Activated B cell treated with CpG ODN at 0.5 μM for 24 hours (primary cell): ENCODE measurements around the gene ZNF738. TPM values are rescaled to one million over a fixed set of nuclear protein-coding genes. Genes with fewer than 3 reads are reported as not detected.

Experiments used
- ATAC-seq: fragments of 200-7000 bp; cut with Tn5 transposase; one replicate; pipeline ENCODE4 v1.10.0; 2021; ENCODE audit warnings: low read depth, mild to moderate bottlenecking, moderate library complexity
- CTCF ChIA-PET: fragments of 350-600 bp; sonication (Branson Sonifier 250); formaldehyde crosslinking; loops from one replicate; lab custom pipeline; 2021; ENCODE audit warnings: antibody characterized with exemption; lab: Charles Lee
- POLR2A ChIA-PET: fragments of 350-600 bp; sonication (Branson Sonifier 250); formaldehyde crosslinking; loops from one replicate; lab custom pipeline; 2021; ENCODE audit warnings: antibody characterized with exemption; lab: Charles Lee
- DNase-seq: peaks from one replicate; pipeline ENCODE4 v3.0.0; 2022
- H3K27ac Mint-ChIP-seq: one replicate; pipeline ENCODE4 v1.8.0; 2020; ENCODE audit warnings: mixed read lengths
- H3K27me3 Mint-ChIP-seq: one replicate; pipeline ENCODE4 v1.8.0; 2021; ENCODE audit warnings: mixed read lengths
- H3K36me3 Mint-ChIP-seq: one replicate; pipeline ENCODE4 v1.8.0; 2021; ENCODE audit warnings: low read depth, mixed read lengths
- H3K4me1 Mint-ChIP-seq: one replicate; pipeline ENCODE4 v1.8.0; 2021; ENCODE audit warnings: mixed read lengths
- H3K4me3 Mint-ChIP-seq: one replicate; pipeline ENCODE4 v1.8.0; 2020; ENCODE audit warnings: mild to moderate bottlenecking, mixed read lengths
- H3K9me3 Mint-ChIP-seq: one replicate; pipeline ENCODE4 v1.8.0; 2020; ENCODE audit warnings: mixed read lengths
- CTCF ChIP-seq: fragments of 200-600 bp; IDR thresholded peaks from one replicate; pipeline ENCODE4 v1.8.0; 2022; ENCODE audit warnings: antibody characterized with exemption, mild to moderate bottlenecking
- intact Hi-C: fragments of 100-400 bp; cut with micrococcal nuclease; formaldehyde crosslinking; loops from one replicate; pipeline ENCODE4 v1.15.1; 2024
- total RNA-seq: library from RNA; stranded (reverse); gene quantifications from 2 replicates; pipeline ENCODE4 v1.2.3, GENCODE V29; 2022

Gene ZNF738
- total RNA-seq, 1 donor from 2014 or later = 22.2 TPM

GRCh38 chr19:21402303-21402985, 43.6 kb downstream of the ZNF738 start:
- intact Hi-C loops = no loop called here
- ChIA-PET POLR2A (no interaction called here), CTCF (no interaction called here)
- Mint-ChIP-seq H3K4me1 (peaks cover 25% of the 10 kb centered on the region), H3K27me3 (no peaks in the 10 kb centered on the region), H3K9me3 (peaks cover 9% of the 10 kb centered on the region), H3K27ac (no peak overlapping the region), H3K36me3 (peaks cover 66% of the 10 kb centered on the region), H3K4me3 (no peak overlapping the region)
- DNase-seq (no peak), ATAC-seq (no peak)
- TF ChIP-seq CTCF = no peak

GRCh38 chr19:21410166-21410565, 51.4 kb downstream of the ZNF738 start:
- POLR2A ChIA-PET = no interaction called here
- peaks cover 20% of the 10 kb centered on the region for H3K9me3 Mint-ChIP-seq
- intact Hi-C loops = no loop called here
- no peaks in the 10 kb centered on the region for H3K4me1 Mint-ChIP-seq
- CTCF ChIA-PET = no interaction called here
- no peaks in the 10 kb centered on the region for H3K27me3 Mint-ChIP-seq
- no peak for ATAC-seq
- TF ChIP-seq CTCF = no peak
- H3K27ac Mint-ChIP-seq = no peak overlapping the region
- peaks cover 85% of the 10 kb centered on the region for H3K36me3 Mint-ChIP-seq
- H3K4me3 Mint-ChIP-seq = no peak overlapping the region
- DNase-seq = no peak

GRCh38 chr19:21422244-21422643, 63.4 kb downstream of the ZNF738 start:
- Mint-ChIP-seq H3K27ac (no peak overlapping the region), H3K9me3 (peaks cover 47% of the 10 kb centered on the region), H3K4me3 (no peak overlapping the region), H3K4me1 (no peaks in the 10 kb centered on the region), H3K27me3 (no peaks in the 10 kb centered on the region), H3K36me3 (peaks cover 68% of the 10 kb centered on the region)
- ChIA-PET CTCF (no interaction called here), POLR2A (no interaction called here)
- intact Hi-C loops = no loop called here
- DNase-seq (no peak), ATAC-seq (no peak)
- no peak for TF ChIP-seq CTCF

- H3K36me3 Mint-ChIP-seq = peaks cover 57% of the 10 kb centered on the region
Measured at GRCh38 chr19:21423057-21424041, 64.5 kb downstream of the ZNF738 start.

More at GRCh38 chr19:21423057-21424041, 64.5 kb downstream of the ZNF738 start:
- H3K27ac Mint-ChIP-seq = no peak overlapping the region
- peaks cover 41% of the 10 kb centered on the region for H3K9me3 Mint-ChIP-seq
- no peaks in the 10 kb centered on the region for H3K27me3 Mint-ChIP-seq
- ChIA-PET POLR2A (no interaction called here), CTCF (no interaction called here)
- H3K4me3 Mint-ChIP-seq = no peak overlapping the region
- ATAC-seq (no peak), DNase-seq (no peak)
- intact Hi-C loops = no loop called here
- no peaks in the 10 kb centered on the region for H3K4me1 Mint-ChIP-seq
- no peak for TF ChIP-seq CTCF

Other genes starting within 250 kb of the ZNF738 start
- 33.2 and 34.9 TPM in 2 replicates for gene ZNF431, start 217.0 kb upstream of the ZNF738 start, total RNA-seq
- gene ZNF708, start 29.6 kb upstream of the ZNF738 start, total RNA-seq = 24.3 and 30.6 TPM in 2 replicates
- 45.0 and 52.7 TPM in 2 replicates for gene ZNF493, start 38.1 kb downstream of the ZNF738 start, total RNA-seq
- 19.5 and 19.9 TPM in 2 replicates for gene ZNF429, start 146.6 kb downstream of the ZNF738 start, total RNA-seq